Measurements from ENCODE around the gene NELFE.

NELFE gene

GRCh38 chr6:31971993-31972708 lies 13.4 kb upstream of the NELFE start, which contains the start of gene DXO:
DXO (minus strand) TSS chr6:31972138; CDS start chr6:31971675, 463 bp downstream.
- peak; percentile 93 for DNase-seq

DNA sequence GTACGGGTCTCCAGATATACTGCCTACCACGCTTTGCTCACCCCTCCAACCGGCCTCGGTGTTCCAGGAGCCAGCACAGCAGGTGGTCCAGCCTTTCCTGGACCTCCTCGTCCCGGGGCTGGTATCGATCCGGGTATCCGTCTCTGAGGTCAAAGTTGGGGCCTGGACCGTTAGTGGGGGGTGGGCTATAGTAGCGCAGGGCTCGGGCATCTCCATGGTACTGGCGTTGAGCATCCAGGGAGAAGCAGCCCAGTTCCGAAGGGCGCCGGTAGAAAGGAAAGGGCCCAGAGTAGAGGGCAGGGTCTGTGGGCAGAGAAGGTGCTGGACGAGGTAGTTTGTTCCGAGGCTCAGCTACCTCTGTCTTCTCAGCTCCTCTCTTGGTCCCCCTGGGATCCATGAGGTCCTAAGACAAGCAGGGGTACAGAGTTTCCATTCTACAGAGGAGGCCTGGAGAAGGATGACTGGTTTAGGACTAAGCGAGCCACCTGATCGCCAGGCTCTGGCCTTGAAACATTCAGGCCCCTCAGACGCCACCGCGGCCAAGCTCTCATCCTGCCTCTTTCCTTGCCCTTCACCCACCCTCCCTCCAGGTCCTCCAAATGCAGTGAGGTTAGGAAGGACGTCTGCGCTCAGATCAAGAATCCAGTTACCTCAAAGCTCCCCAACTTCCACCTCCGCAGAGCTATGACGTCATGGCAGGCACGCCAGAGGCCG lies 12.7 kb upstream of the NELFE start:
- DNase-seq, result no peak

GRCh38 chr6:31970604-31971271 lies 12.0 kb upstream of the NELFE start:
- no peak for DNase-seq

DNA sequence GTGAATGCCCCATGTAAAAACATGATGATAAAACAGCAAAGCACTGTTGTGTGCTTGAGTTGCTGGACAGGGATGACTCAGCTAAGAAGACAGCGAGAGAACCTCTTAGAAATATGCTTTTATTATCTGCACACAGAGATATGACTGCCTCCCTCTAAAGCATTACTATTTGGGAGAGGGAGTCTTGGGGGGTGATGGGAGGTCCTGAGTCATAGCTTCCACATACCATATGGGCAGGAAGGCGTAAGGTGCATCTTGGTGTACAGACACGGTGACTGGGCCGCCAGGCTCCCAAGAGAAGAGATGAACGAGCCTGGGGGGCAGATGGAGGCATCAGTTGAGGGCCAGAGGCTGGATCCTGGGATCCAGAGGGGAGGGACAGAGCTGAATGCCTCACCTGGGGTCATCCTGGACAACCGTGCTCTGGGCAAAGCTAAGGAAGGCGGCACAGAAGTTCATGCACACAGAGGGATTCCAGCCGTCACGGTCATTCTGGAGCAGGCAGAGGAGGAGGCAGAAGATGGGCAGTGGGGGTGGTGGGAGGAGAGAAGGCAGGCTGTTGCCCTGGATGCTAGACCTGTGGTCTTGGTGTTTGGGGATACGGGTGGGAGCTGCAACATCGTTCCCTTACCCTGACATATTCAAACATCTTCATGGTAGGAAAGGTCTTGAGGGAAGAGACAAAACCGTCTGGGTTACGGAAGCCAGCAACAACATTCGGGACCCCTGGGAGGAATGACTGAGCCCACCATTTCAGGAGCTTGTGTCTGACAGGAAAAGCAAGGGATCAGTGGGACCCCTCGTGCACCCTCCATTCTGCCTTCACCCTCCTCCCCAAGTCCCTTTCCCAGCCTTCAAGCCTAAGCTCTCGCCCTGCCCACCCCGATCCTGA lies 11.2 kb upstream of the NELFE start:
- DNase-seq, result no peak

DNA sequence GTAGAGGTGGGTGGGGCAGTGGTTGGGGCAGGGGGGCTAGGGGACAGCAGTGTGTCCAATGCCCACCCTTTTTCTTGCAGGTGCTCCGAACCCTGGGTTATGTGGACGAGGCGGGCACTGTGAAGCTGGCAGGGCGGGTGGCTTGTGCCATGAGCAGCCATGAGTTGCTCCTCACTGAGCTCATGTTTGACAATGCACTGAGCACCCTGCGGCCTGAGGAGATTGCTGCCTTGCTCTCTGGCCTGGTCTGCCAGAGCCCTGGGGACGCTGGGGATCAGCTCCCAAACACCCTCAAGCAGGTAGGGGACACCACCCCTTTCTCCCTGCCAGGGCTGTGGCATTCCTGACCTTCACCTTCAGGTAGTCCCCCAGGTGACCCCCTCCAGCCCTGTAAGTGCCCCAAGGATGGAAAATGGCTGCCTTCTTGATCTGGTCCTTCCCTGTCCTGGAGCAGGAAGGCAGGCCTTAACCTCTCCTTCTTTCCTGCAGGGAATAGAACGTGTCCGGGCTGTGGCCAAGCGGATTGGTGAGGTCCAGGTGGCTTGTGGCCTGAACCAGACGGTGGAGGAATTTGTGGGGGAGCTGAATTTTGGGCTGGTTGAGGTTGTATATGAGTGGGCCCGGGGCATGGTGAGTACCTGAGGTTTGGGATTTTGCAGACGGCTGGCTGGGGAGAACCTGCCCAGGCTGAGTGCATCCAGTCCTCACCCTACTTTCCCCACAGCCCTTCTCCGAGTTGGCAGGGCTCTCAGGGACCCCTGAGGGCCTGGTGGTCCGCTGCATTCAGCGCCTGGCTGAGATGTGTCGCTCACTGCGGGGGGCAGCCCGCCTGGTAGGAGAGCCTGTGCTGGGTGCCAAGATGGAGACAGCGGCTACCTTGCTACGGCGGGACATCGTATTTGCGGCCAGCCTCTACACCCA lies 10.3 kb upstream of the NELFE start:
- no peak for DNase-seq

- DNase-seq, result no peak
Measured at GRCh38 chr6:31968326-31968725, 9.6 kb upstream of the NELFE start.

GRCh38 chr6:31967926-31968320 lies 9.2 kb upstream of the NELFE start:
- DNase-seq, result no peak

- DNase-seq, result no peak
Measured at GRCh38 chr6:31966997-31967925, 8.5 kb upstream of the NELFE start.

DNA sequence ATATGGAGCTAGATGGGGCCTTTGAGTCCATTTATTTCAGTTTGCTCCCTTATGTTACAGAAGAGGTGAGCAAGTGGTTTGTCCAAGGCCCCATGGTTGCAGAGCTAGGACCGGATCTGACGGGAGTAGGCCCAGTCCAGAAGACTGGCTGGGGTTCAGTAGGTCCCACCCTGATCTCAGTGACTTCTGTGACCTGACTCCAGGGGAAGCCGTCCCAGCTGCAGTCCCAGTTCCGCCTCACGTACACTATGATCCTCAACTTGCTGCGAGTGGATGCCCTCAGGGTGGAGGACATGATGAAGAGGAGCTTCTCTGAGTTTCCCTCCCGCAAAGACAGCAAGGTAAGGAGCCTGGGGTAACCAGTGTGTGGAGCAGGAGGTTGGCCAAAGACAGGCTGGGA lies 7.7 kb upstream of the NELFE start:
- no peak for DNase-seq

DNA sequence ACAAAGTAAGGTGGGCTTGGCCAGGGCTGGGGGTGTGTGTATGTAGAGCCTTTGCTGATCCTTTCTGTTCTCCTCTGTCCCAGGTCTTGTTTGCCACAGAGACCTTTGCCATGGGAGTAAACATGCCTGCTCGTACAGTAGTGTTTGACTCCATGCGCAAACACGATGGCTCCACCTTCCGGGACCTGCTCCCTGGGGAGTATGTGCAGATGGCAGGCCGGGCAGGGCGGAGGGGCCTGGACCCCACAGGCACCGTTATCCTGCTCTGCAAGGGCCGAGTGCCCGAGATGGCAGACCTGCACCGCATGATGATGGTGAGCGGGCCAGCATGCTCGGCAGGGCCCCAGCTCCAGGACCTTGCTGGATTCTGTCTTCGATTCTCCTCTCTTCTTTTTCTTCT lies 6.9 kb upstream of the NELFE start:
- DNase-seq, result no peak

DNA sequence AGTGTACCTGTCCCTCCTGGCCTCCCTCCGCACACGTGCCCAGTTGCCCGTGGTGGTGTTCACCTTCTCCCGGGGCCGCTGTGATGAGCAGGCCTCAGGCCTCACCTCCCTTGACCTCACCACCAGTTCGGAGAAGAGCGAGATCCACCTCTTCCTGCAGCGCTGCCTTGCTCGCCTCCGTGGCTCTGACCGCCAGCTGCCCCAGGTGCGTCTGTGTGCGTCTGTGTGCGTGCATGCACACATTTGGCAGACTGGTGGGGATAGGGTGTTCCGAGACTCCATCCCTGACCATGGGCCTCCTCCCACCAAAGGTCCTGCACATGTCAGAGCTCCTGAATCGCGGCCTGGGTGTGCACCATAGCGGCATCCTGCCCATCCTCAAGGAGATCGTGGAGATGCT lies 5.2 kb upstream of the NELFE start:
- no peak for DNase-seq

GRCh38 chr6:31961616-31962015 lies 2.8 kb upstream of the NELFE start:
- no peak for DNase-seq

GRCh38 chr6:31958412-31958740 lies 395 bp downstream of the NELFE start:
- no peak for DNase-seq

- no peak for DNase-seq
Measured at GRCh38 chr6:31956796-31957195, 2.0 kb downstream of the NELFE start.

DNA sequence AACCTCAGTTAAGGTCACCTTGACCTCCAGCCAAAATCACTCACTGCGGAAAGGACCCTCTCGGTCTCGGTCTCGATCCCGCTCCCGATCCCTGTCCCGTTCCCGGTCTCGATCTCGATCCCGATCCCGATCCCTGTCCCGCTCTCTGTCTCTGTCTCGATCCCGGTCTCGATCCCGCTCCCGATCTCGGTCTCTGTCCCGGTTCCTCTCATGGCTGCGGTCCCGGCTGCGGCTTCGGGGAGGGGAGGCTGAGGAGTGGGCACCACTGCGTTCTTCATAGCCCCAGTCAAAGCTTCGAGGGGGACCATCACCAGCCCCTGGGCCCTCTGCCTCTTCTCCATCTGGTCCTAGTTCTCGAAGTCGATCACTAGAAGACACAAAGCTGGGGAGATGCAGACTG lies 4.3 kb downstream of the NELFE start:
- no peak for DNase-seq

DNA sequence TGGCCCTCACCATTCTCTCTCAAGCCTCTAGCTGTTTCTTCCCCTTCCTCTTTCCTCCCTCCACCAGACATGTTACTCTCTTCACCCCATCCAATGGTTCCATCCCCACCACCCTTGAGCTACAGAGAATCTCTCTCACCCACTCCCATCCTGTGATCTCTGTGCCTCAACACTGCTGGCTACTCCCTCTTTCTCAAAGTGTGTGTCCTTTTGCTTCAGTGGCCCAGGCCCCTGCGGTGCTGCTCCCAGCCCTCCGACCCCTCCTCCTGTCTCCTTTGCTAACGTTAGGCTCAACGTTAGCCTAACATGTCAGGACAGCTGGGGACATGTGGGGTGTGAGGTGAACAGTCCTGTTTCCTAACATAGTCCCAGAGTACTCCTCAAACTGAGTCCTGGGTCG lies 5.9 kb downstream of the NELFE start:
- no peak for DNase-seq

DNA sequence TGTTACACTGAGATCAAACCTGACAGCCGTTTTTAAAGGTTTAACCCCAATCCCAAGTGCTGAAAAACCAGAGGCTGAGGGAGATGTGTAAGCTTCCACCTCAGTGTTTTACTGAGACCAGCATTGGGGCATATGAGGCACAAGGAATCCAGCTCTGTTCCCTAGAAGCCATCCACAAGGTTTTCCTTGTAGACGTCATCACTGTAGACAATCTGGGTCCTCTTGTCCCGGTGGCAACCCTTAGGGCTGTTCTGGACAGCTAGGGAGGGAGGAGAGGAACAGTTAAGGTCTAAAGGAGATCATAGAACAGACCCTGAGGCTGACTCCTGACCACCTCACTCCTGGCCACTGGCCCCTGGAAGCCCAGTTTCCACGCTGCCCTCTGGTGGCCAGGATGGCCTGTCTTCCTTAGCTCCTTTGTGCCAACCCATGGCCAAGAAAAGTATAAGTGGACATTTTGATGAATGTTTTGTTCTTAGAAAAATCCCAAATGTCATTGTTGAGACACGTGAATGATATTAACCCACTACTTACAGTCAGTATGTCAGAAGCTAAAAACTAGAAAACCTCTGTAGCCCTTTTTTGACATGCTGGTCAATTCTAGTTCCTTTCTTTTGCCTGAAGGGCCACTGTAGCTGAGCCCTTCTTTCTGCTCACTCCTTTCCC lies 6.5 kb downstream of the NELFE start:
- DNase-seq, result no peak

DNA sequence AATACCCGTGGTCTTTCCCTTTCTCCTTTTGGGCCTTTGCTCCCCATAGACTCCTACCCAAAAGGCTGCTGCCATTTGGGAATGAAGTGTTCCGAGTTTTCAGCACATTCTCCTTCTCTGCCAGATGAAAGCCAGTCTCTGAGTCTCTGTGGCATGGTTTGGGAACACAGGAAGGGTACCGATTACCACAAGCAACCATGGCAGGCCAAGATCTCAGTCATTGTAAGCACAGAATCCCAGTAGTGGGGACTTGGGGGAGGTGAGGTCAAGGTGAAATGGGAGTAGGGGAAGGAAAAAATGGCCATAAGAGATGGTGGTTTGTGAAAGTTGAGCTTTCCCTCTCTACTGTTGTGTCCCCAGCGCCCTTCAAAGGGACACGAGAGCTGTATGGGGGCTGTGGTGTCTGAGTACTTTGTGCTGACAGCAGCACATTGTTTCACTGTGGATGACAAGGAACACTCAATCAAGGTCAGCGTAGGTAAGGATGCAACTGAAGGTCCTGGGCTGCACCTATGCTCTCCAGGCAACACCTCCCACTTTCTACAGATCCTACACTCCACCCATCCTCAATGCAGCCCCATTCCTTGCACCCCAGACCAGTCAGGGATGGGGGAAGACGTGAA lies 8.7 kb downstream of the NELFE start:
- DNase-seq, result no peak

DNA sequence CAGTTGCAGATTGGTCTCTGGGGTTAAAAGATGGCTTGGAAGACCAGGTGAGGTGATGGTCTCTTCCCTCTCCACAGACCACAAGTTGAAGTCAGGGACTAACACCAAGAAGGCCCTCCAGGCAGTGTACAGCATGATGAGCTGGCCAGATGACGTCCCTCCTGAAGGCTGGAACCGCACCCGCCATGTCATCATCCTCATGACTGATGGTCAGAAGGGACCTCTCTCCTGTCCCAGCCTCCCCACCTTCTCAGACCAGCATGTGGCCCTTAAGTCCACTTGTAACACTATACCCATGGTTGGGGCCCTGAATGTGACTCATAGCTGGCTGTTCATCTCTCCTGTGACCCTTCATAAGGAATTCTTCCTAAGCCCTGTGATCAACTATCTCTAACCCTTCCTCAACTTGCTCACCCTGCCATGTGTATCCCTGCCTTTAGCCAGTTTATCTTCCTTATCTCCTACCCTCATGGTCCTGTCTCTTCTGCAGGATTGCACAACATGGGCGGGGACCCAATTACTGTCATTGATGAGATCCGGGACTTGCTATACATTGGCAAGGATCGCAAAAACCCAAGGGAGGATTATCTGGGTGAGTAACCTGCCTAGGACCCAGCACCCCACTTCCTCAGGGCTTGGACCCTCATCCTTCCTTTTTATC lies 9.9 kb downstream of the NELFE start:
- no peak for DNase-seq
